Left lobe of liver (tissue), 2 donors: Measurements from ENCODE around the gene IL21R. TPM values are rescaled to one million over a fixed set of nuclear protein-coding genes. Genes with fewer than 3 reads are reported as not detected.
"Not testable (repeated sequence)": the region's sequence is repeated elsewhere in the genome, so short reads cannot be mapped to it uniquely, and the experiment has no call there.

ENCODE experiments used
- ATAC-seq: fragments of 200-7000 bp; cut with Tn5 transposase; one replicate; pipeline ENCODE4 v1.9.1; 2020; ENCODE audit warnings: mild to moderate bottlenecking, moderate library complexity
- DNase-seq: peaks from one replicate; pipeline ENCODE4 v3.0.0-alpha.2; 2020; ENCODE audit warnings: low spot score
- total RNA-seq: library from RNA; stranded (reverse); gene quantifications from one replicate; pipeline ENCODE4 v1.2.1, GENCODE V29; 2021
- donor health status: DM: no; HTN: no; CAD: no; lungs with moderate emphysema.
- donor health status: DM: no; HTN: yes; CAD: no.

IL21R gene
- total RNA-seq, 1 donor from 2014 or later, result 0.33 TPM

DNA sequence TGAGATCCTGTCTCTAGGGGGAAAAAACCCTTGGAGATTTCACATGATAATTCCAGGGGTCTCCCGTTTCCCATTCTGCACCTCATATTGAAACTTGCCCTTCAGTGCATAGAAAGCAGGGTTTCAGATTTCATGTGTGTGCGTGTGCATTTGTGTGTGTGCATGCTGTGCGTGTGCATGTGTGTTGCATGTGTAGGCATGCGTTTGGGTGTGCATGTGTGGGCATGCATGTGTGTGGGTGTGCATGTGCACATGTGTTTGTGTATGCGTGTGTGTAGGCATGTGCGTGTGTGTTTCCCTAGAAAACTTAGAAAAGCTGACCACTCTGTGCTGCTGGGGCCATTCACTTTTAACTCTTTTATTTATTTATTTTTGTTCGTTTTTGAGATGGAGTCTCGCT is 40.0 kb downstream of the IL21R start:
- ATAC-seq (no peak), DNase-seq (no peak)

DNA sequence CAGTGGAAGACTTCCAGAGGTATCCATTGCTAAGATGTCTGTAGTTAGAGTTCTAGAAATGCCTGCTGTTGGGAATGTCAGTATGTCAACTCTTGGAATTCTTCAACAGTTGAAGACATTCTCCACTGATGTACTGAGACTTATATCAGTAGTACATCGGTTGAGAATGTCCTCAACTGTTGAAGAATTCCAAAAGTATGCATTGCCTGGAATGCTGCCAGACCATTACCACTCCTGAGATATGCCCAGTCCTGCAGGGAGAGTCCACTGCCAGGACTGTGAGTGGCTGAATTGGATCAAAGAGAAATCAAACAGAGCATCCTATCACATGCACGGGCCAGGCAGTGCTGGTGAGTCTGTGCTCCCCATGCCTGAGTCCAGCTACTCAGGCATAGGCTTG is 42.0 kb downstream of the IL21R start:
- ATAC-seq (no peak), DNase-seq (no peak)

DNA sequence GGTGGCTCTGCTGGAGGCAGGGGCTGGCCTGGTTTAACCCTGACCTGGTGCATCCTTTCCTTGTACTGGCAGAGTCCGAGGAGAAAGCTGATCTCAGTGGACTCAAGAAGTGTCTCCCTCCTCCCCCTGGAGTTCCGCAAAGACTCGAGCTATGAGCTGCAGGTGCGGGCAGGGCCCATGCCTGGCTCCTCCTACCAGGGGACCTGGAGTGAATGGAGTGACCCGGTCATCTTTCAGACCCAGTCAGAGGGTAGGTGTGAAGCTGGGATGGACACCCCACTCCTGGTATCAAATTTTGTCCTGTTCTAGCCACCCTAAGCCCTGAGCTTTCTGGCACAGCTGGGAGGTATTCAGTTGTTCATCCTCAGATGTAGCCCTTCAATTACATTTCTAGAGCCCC is 42.5 kb downstream of the IL21R start:
- no peak for DNase-seq
- ATAC-seq, result no peak

DNA sequence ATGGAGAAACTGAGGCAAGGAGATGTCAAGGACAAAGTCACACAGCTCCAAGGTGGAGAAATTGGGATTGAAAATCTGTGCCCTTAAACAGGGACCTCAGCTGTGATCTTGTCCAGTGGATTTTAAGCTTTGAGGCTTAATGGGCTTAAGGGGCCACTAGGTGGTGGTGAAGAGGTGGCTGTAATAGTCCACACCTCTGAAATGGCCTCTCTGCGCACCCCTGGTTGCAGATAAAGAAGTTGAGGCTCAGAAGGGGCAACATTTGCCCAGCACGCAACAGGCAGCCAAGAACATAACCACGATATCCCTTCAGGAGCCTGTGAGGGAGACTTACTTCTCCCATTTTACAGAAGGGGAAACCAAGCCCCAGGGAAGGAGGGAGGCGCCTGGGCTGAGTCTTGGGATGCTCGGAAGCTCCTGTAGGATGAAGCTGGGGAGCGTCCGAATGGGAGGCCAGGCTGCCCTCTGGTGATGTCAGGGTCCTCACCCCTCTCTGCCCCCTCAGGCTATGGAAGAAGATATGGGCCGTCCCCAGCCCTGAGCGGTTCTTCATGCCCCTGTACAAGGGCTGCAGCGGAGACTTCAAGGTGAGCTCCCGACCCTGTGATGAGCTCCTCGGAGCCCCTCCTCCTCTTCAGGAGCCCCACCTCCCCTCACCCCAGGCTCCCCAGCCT is 43.7 kb downstream of the IL21R start:
- DNase-seq, result no peak

DNA sequence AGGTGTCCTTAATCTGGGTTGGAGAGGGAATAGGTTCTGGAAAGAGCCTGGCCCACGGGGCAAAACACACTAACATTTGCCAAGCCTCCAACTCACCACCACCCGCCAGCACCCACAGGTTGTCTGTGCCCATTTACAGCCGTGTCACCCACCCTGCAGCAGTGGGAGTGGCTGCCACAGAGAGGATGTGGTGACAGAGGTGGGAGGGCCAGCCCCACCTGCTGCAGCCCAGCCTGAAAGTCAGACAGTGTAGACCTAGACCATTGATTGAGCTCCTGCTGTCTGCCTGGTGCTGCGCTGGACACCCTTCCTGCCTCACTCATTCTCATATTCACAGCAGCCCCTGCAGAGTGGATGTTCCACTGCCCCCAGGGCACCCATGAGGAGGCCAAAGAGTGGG is 44.7 kb downstream of the IL21R start:
- DNase-seq (no peak), ATAC-seq (peak; percentile 23)

More for the DNA sequence above, 43.7 kb downstream of the IL21R start:
- no peak for ATAC-seq

DNA sequence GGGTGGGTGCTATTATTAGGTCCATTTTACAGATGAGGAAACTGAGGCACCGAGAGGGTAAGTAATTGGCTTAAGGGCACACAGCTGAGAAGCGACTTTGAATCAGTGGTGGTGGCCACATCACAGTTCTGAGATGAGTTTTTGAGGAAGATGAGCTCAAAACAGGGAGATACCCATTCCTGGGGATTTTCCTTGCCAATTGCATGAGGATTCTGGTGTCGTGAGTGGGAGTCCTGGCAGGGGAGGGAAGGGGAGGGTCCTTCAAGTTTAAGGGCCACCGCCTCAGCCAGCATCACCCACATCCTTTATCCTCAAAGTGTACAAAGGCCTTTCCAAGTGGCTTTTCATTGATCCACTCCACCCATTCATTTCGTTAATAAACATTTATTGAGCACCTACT is 45.3 kb downstream of the IL21R start:
- ATAC-seq (no peak), DNase-seq (no peak)

DNA sequence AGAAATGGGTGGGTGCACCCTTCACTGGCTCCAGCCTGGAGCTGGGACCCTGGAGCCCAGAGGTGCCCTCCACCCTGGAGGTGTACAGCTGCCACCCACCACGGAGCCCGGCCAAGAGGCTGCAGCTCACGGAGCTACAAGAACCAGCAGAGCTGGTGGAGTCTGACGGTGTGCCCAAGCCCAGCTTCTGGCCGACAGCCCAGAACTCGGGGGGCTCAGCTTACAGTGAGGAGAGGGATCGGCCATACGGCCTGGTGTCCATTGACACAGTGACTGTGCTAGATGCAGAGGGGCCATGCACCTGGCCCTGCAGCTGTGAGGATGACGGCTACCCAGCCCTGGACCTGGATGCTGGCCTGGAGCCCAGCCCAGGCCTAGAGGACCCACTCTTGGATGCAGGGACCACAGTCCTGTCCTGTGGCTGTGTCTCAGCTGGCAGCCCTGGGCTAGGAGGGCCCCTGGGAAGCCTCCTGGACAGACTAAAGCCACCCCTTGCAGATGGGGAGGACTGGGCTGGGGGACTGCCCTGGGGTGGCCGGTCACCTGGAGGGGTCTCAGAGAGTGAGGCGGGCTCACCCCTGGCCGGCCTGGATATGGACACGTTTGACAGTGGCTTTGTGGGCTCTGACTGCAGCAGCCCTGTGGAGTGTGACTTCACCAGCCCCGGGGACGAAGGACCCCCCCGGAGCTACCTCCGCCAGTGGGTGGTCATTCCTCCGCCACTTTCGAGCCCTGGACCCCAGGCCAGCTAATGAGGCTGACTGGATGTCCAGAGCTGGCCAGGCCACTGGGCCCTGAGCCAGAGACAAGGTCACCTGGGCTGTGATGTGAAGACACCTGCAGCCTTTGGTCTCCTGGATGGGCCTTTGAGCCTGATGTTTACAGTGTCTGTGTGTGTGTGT is 46.8 kb downstream of the IL21R start:
- ATAC-seq, result peak; percentile 40
- no peak for DNase-seq

DNA sequence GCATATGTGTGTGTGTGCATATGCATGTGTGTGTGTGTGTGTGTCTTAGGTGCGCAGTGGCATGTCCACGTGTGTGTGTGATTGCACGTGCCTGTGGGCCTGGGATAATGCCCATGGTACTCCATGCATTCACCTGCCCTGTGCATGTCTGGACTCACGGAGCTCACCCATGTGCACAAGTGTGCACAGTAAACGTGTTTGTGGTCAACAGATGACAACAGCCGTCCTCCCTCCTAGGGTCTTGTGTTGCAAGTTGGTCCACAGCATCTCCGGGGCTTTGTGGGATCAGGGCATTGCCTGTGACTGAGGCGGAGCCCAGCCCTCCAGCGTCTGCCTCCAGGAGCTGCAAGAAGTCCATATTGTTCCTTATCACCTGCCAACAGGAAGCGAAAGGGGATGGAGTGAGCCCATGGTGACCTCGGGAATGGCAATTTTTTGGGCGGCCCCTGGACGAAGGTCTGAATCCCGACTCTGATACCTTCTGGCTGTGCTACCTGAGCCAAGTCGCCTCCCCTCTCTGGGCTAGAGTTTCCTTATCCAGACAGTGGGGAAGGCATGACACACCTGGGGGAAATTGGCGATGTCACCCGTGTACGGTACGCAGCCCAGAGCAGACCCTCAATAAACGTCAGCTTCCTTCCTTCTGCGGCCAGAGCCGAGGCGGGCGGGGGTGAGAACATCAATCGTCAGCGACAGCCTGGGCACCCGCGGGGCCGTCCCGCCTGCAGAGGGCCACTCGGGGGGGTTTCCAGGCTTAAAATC is 47.6 kb downstream of the IL21R start:
- DNase-seq (no peak), ATAC-seq (peak; percentile 15)

DNA sequence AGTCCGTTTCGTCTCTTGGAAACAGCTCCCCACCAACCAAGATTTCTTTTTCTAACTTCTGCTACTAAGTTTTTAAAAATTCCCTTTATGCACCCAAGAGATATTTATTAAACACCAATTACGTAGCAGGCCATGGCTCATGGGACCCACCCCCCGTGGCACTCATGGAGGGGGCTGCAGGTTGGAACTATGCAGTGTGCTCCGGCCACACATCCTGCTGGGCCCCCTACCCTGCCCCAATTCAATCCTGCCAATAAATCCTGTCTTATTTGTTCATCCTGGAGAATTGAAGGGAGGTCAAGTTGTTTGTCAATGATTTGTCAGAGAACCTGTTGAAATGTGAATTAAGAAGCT is 48.2 kb downstream of the IL21R start:
- no peak for ATAC-seq
- DNase-seq, result no peak

DNA sequence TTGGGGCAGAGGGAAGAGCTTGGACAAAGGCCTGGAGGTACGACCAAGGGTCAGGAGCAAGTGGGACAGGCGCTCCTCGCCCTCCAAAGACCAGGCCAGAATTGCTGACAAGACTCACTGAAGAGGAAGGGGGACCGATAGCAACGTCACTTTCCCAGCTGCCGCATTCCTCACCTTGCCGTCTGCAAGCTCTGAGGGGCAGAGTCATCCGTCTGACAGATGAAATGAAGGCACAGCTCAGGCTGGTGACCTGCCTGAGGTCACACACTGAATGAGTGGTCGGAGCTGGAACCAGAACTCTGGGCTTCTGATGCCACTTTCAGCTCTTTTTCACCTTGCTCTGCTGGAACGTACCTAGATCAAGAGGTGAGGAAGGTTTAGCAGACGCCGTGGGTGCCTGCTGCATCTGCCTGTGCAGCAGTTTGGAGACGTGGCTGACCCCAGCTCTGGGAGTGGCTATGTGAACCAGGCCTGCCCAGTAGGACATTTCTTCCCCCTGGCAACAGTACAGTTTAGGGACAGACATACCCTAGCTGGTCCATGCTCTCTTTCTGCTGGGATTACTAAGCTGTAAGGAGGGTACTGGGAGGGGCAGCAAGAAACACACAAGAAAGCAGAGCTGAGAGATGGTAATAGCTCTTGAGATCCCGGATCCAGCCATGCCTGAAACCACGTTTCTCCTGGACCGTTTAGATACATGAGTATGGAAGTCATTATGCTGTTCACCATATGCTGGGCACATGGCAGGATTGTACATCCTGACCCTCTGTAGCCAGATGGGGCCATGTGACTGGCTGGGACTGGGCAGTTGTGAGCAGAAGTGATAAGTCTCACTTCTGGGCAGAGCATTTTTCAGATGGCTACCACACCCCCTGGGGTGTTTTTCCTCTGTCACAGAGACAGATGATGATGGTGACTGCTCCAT is 50.9 kb downstream of the IL21R start:
- ATAC-seq (no peak), DNase-seq (no peak)

DNA sequence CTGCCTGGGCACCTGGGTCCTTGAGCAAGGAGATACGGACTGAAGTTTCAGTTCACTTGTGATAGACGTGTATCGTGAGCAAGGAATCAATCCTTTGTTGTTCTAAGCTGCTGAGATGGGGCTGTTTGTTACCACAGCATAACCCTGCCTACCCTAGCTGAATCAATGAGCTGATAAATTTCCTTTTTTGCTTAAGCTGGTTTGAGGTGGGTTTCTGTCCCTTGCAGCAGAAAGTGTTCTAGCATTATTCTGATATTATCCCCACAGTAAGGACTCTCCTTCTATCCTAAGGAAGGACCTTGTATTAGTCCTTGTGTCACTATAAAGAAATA is 51.5 kb downstream of the IL21R start:
- ATAC-seq, result no peak
- DNase-seq, result no peak

DNA sequence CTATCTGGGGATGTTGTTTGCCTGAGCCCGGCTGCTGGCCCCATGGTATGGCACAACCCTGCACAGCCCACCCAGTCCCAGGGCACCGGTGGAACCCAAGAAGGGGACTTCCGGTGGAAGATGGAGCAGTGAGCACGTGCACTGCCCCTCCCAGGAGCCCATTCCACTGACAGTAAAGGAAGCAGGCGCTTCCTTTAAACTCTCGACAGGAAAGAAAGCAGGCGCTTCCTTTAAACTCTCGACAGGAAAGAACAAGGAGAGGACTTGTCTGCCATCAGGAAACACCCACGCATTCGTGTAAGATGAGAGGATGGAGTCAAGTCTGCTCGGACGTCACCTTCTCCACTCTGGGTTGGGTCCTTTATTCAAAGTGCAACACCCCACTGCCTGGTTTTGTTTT is 53.7 kb downstream of the IL21R start:
- no peak for ATAC-seq
- no peak for DNase-seq

DNA sequence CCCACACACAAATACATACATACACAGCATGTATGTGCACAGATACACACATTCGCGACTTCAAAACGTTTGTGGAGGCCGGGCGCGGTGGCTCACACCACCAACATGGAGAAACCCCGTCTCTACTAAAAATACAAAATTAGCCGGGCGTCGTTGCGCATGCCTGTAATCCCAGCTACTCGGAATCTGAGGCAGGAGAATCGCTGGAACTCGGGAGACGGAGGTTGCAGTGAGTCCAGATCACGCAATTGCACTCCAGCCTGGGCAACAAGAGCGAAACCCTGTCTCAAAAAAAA is 55.6 kb downstream of the IL21R start:
- ATAC-seq, result not testable (repeated sequence)

DNA sequence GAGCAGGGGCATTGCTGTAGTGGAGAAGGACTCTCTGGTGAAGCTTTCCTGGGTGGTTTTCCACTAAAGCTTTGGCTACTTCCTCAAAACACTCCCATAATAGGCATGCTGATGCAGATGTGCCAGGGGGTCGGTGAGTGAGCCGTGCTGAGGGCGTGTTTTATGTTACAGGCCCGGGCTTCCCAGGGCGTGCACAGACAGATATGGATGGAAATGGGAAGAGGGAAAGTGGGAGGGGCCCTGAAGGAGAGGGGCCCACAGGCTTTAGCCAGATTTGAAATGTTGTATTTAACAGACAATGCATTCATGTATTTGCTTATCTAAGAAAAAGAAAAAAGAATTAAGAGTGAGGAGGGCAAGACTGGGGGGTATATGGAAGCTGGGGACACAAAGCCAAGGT is 56.3 kb downstream of the IL21R start:
- ATAC-seq (no peak), DNase-seq (no peak)

More for the DNA sequence above, 55.6 kb downstream of the IL21R start:
- not testable (repeated sequence) for DNase-seq

DNA sequence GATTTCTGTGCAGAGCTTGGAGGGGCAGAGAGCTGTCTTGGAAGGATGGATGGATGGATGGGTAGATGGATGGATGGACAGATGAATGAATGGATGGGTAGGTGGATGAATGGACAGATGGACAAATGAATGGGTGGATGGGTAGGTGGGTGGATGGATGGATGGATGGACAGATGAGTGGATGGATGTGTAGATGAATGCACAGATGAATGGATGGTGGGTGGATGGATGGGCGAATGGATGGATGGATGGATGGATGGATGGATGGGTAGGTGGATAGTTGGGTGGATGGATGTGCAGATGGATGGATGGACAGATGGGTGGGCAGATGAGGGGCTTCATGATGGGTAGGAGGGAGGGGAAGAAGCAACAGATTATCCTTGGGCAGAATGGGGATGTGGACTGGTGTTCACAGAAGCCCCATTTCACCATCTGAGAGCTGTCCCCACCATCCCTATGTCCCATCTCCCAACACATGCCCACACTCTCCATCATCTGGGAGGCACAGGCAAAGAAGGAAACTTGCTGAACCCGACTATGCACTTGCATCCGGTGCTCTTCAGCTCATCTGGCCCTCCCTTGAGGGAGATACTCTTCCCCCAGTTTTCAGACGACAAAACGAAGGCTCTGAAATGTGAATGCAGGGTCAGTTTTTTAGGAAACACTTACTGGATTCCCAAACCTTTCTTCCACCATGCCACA is 57.2 kb downstream of the IL21R start:
- no peak for DNase-seq
- no peak for ATAC-seq

DNA sequence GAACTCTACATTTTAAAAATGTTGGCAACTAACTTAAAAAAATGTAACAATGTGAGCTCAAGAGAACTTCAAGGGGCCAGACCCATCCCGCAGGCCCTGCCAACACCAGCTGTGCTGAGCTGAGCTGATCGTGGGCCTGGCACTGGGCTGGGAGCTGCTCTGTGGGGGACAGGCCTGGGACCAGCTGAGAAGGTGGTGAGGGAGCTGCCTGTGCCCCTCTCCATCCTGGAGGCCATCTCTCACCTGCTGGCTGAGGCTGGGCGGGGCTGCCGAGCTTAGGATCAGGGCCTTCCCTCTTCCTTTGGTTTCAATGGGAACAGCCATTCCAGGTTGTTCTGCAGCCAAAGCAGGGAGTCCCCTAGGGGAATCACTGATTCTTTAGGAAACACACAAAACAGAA is 58.2 kb downstream of the IL21R start:
- DNase-seq (no peak), ATAC-seq (no peak)

DNA sequence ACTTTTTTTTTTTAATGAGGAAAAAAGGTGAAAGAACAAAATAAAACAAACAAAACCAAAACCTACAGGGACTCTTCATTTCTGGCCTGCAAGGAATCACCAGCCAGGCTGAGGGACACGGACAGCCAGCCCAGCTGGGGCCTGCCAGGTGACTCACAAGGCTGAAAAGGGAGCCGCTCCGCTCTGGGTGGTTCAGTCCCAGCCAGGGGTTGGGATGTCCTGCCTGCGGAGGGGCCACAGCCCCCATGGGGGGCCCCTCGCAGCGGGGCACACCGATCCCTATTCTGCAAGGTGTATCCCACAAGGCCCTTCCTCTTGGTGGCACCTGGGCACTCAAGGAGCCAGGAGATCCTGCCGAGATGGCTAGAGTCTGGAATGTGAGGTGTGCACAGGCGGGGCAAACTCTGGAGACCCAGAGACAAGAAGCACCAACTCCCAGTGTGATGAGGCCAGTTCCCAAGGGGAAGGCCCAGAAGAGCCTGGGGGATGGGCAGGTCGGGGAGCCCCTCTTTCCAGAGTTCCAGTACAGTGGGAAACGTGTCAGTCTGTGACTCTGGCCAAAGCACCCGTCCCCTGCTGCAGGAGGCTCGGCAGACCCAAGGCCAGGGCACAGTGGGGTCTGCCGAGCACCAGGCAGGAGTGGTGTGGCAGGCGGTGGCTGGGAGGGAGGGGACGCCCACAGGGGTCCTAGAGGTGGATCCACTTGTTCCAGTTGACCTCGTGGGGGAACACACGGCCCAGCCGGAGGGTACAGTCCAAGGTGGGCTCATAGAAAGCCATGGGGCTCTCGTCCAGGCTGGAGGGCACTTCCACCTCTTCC is 58.9 kb downstream of the IL21R start:
- no peak for DNase-seq
- no peak for ATAC-seq

DNA sequence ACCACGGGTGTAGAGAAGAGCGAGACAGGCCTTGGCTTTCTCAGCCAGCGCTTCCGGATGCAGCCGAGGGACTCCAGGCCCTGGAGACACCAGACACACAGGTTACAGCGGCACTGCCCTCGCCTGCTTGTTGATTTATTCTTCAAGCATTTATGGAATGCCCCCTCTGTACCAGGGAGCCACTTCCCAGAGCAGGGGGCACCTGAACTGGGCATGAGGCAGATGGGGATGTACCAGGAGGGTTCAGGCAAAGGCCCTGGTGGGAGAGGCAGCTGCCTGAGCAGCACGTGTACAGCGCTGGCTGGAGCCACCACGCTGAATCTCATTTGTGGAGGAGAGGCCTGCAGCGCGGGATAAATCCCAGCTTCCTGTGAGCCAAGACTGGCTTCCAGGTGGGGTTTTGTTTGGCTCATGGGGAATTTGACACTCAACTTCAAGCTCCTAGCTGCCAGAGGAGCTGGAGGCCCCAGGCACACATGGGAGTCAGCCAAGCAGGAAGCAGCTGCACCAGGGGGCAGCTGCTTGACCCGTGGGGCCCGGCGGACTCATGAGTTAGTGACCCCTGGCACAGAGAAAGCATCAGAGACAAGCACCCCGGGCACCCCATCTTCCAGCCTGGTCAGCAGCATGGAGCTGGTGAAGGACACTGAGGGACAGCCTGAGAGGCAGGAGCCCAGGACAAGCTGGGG is 59.7 kb downstream of the IL21R start:
- no peak for ATAC-seq
- no peak for DNase-seq
